ENCODE measurements around the gene TTC9B. TPM values are rescaled to one million over a fixed set of nuclear protein-coding genes. Genes with fewer than 3 reads are reported as not detected.
A peak's percentile ranks its signal among the peaks of the same experiment; 100 is the strongest.
"Not testable (repeated sequence)": the region's sequence is repeated elsewhere in the genome, so short reads cannot be mapped to it uniquely, and the experiment has no call there.

The TTC9B gene
- polyA plus RNA-seq, 3 donors from 2014 or later, result not detected

DNA sequence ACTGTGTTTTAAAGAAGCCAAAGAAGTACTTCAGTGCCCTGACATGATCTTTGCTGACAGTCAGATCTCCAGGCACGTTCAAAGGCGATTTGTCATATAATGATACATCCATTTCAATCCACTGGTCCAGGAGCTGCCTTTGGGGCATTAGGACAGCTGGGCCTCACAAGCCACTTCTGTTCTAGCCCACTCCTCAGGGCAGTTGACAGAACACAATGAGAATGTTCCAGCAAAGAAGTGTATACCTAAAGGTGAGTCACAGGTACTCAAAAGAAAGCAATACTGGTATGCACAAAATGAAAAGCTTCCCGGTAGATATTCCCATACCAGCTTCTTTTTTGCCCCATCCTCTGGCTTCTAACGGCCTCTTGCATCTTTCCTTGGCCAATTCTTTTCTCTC, 39.4 kb downstream of the TTC9B start:
- H3K9me3 Mint-ChIP-seq, result no peaks in the 10 kb centered on the region
- no peak for DNase-seq
- peak overlapping the region in 1 of 6 donors; percentile 67 for H3K27ac Mint-ChIP-seq

DNA sequence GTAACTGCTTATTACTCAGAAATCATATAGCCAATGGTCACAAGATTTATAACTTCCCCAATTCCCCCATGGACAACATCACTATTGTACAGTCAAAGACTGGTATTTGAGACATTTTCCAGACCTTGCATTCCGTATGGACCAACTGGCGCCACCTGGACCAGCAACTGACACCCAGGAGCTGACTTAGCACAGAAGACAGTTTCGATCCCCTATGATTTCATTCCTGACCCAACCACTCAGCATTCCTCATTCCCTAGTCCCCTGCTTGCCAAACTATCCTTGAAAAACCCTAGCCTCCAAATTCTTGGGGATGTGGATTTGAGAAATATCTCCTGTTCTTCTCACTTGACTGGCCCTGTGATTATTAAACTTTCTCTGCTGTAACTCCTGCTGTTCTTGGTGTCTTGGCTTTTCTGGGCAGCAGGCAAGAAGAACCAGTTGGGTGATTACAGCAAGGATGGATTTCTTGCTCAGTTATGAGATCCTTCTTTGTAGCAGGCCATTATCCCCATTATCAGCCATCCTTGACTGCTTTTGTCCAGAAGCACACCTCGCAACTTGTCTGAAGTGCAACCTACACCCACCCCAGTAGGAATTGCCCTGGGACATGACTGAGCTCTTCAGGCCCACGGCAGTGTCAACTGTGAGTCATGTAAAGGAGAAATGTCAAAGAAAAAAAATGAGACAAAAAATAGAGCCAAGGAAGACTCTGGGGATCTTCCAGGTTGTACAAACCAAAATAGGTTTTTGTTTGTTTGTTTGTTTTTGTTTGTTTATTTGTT, 40.7 kb downstream of the TTC9B start:
- Mint-ChIP-seq H3K9me3 (no peaks in the 10 kb centered on the region), H3K27ac (no peak overlapping the region), H3K27me3 (ENCODE audit: low read depth in 3 of 3) (peaks cover 3 to 4% (median 4%) of the 10 kb centered on the region in 3 donors), H3K36me3 (no peaks in the 10 kb centered on the region), H3K4me3 (no peak overlapping the region), H3K4me1 (no peaks in the 10 kb centered on the region)
- no peak for DNase-seq

More for the DNA sequence above, 39.4 kb downstream of the TTC9B start:
- no peaks in the 10 kb centered on the region for H3K36me3 Mint-ChIP-seq
- H3K4me3 Mint-ChIP-seq, result no peak overlapping the region
- H3K4me1 Mint-ChIP-seq, result no peaks in the 10 kb centered on the region
- peaks cover 2 to 4% (median 3%) of the 10 kb centered on the region in 3 donors for H3K27me3 Mint-ChIP-seq (ENCODE audit: low read depth in 3 of 3)

DNA sequence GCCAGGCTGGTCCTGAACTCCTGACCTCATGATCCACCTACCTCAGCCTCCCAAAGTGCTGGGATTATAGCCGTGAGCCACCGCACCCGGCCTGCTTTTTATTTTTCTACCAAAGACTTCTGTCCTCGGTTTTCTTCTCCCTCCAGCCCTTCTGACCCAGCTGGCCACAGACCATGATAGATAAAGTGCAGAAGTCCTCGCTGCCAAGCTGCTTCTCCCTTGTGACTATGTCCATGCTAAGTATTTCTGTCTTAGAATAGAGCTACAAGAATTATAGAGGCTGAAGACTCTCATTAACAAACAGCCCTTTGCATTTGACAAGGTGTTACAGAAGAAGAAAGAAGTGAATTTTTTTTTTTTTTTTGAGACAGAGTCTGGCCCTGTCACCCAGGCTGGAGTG, 42.4 kb downstream of the TTC9B start:
- no peaks in the 10 kb centered on the region for H3K4me1 Mint-ChIP-seq
- peak overlapping the region in 1 of 6 donors; percentile 56 for H3K27ac Mint-ChIP-seq
- H3K9me3 Mint-ChIP-seq, result no peaks in the 10 kb centered on the region
- no peak overlapping the region for H3K4me3 Mint-ChIP-seq
- peaks cover 3 to 4% (median 4%) of the 10 kb centered on the region in 3 donors for H3K27me3 Mint-ChIP-seq (ENCODE audit: low read depth in 3 of 3)
- no peak for DNase-seq
- H3K36me3 Mint-ChIP-seq, result no peaks in the 10 kb centered on the region

DNA sequence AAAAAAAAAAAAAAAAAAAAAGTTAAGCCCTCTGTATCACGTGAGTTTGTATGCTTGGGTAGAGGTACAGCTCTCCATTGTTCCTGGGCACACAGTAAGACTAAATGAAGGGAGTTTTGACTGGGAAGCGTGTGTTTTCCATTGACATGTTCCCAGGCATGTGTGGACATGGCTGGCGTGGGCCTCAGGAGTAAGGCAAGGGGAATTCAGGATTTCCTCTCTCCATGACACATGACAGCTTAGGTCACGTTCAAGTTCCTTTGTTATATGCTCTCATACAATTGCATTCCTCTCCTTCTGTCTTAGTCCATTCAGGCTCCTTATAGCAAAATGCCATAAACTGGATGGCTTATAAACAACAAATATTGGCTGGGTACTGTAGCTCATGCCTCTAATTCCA, 44.1 kb downstream of the TTC9B start:
- Mint-ChIP-seq H3K4me1 (no peaks in the 10 kb centered on the region), H3K9me3 (no peaks in the 10 kb centered on the region), H3K27ac (no peak overlapping the region), H3K27me3 (ENCODE audit: low read depth in 3 of 3) (peaks cover 0 to 4% (median 2%) of the 10 kb centered on the region in 3 donors), H3K36me3 (no peaks in the 10 kb centered on the region), H3K4me3 (no peak overlapping the region)
- no peak for DNase-seq

DNA sequence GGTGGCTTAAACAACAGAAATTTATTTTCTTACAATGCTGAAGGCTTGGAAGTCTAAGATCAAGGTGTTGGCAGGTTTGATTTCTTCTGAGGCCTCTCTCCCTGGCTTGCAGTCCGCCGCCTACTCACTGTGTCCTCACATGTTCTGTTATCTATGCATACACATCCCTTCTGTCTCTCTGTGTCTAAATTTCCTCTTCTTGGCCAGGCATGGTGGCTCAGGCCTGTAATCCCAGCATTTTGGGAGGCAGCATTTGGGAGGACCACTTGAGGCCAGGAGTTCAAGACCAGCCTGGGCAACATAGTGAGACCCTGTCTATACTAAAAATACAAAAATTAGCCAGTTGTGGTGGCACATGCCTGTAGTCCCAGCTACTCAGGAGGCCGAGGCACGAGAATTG, 46.9 kb downstream of the TTC9B start:
- not testable (repeated sequence) for H3K4me3 Mint-ChIP-seq; H3K4me1 Mint-ChIP-seq; H3K36me3 Mint-ChIP-seq; DNase-seq; H3K27me3 Mint-ChIP-seq (ENCODE audit: low read depth in 3 of 3); H3K9me3 Mint-ChIP-seq
- H3K27ac Mint-ChIP-seq, result peak overlapping the region in 1 of 6 donors; percentile 40

DNA sequence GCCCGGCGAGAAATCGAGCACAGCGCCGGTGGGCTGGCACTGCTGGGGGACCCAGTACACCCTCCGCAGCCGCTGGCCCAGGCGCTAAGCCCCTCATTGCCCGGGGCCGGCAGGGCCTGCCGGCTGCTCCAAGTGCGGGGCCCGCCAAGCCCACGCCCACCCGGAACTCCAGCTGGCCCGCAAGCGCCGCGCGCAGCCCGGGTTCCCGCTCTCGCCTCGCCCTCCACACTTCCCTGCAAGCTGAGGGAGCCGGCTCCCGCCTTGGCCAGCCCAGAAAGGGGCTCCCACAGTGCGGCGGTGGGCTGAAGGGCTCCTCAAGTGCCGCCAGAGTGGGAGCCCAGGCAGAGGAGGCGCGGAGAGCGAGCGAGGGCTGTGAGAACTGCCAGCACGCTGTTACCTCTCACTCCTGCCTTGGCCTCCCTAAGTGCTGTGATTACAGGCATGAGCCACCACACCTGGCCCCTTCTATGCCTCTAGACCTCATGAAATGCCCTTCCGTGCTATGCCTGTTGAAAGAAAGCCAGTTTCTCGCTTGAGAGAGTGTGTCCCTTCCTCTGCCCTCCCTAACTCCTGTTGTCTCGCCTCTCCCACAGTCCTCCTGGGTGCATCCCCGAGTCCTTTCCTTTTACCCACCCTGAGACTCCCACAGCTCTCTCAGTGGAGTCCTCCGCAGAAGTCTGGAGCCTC, 47.7 kb downstream of the TTC9B start:
- H3K27me3 Mint-ChIP-seq (ENCODE audit: low read depth in 3 of 3); H3K36me3 Mint-ChIP-seq; H3K4me3 Mint-ChIP-seq; DNase-seq; H3K9me3 Mint-ChIP-seq; H3K4me1 Mint-ChIP-seq: not testable (repeated sequence)
- H3K27ac Mint-ChIP-seq, result peak overlapping the region in 1 of 6 donors; percentile 36

DNA sequence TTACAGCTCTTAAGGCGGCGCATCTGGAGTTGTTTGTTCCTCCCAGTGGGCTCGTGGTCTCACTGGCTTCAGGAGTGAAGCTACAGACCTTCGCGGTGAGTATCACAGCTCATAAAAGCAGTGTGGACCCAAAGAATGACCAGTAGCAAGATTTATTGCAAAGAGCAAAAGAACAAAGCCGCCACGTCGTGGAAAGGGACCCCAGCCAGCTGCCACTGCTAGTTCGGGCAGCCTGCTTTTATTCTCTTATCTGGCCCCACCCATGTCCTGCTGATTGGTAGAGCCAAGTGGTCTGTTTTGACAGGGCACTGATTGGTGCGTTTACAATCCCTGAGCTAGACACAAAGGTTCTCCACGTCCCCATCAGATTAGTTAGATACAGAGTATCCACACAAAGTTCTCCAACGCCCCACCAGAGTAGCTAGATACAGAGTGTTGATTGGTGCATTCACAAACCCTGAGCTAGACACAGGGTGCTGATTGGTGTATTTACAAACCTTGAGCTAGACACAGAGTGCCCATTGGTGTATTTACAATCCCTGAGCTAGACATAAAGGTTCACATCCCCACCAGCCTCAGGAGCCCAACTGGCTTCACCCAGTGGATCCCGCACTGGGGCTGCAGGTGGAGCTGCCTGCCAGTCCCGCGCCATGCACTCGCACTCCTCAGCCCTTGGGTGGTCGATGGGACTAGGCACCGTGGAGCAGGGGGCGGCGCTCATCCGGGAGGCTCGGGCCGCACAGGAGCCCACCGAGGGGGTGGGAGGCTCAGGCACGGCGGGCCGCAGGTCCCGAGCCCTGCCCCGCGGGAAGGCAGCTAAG, 48.5 kb downstream of the TTC9B start:
- H3K36me3 Mint-ChIP-seq; H3K9me3 Mint-ChIP-seq; H3K4me3 Mint-ChIP-seq; DNase-seq; H3K27ac Mint-ChIP-seq; H3K27me3 Mint-ChIP-seq (ENCODE audit: low read depth in 3 of 3): not testable (repeated sequence)
- H3K4me1 Mint-ChIP-seq, result peaks cover 8 to 10% of the 10 kb centered on the region in 2 donors

Other genes with a start within 250 kb of the TTC9B start
- 100 to 1,000 TPM; 113 to 133 (median 127) TPM for gene PSMC4, start 247.2 kb downstream of the TTC9B start, polyA plus RNA-seq
- gene ZNF546, start 221.3 kb downstream of the TTC9B start, polyA plus RNA-seq, result 1 to 10 TPM in 2 of 3 donors, not detected in 1; 2.4 to 2.5 TPM
- gene ZNF780B, start 162.2 kb downstream of the TTC9B start, polyA plus RNA-seq, result 10 to 100 TPM in 1 of 3 donors, 1 to 10 TPM in 2; 7.1 to 10.6 (median 9.5) TPM
- 10 to 100 TPM in 2 of 3 donors, 1 to 10 TPM in 1; 9.7 to 17.3 (median 12.4) TPM for gene ZNF780A, start 127.4 kb downstream of the TTC9B start, polyA plus RNA-seq
- under 1 TPM in 2 of 3 donors, not detected in 1; 0.36 to 0.42 TPM for gene MAP3K10, start 27.0 kb downstream of the TTC9B start, polyA plus RNA-seq
- gene CCNP, start 8.3 kb upstream of the TTC9B start, polyA plus RNA-seq, result not detected
- gene AKT2, start 67.0 kb upstream of the TTC9B start, polyA plus RNA-seq, result 10 to 100 TPM; 32.7 to 47.6 (median 34.4) TPM
- 10 to 100 TPM; 10.0 to 14.1 (median 12.5) TPM for gene C19orf47, start 130.0 kb upstream of the TTC9B start, polyA plus RNA-seq
- 10 to 100 TPM; 60.8 to 94.9 (median 63.7) TPM for gene PLD3, start 130.3 kb upstream of the TTC9B start, polyA plus RNA-seq
- gene HIPK4, start 171.8 kb upstream of the TTC9B start, polyA plus RNA-seq, result under 1 TPM in 1 of 3 donors, not detected in 2; 0.15 TPM
- 10 to 100 TPM in 1 of 3 donors, 1 to 10 TPM in 1, under 1 TPM in 1; 0.62 to 13.0 (median 1.2) TPM for gene PRX, start 195.0 kb upstream of the TTC9B start, polyA plus RNA-seq
- gene SERTAD1, start 207.6 kb upstream of the TTC9B start, polyA plus RNA-seq, result 10 to 100 TPM; 45.2 to 55.2 (median 49.3) TPM
- gene SERTAD3, start 226.0 kb upstream of the TTC9B start, polyA plus RNA-seq, result 10 to 100 TPM; 25.9 to 82.2 (median 62.0) TPM
- 10 to 100 TPM; 30.8 to 52.5 (median 45.9) TPM for gene BLVRB, start 247.4 kb upstream of the TTC9B start, polyA plus RNA-seq
- gene SPTBN4, start 248.6 kb upstream of the TTC9B start, polyA plus RNA-seq, result under 1 TPM in 1 of 3 donors, not detected in 2; 0.26 TPM

Measured in immature natural killer cell (primary cell).